Astrocyte of the spinal cord (primary cell): Measurements from ENCODE around the gene RGS6.

Experiments
- DNase-seq: peaks from one replicate; pipeline ENCODE4 v3.0.0; 2011; ENCODE audit warnings: low read depth, low spot score
- H3K4me3 ChIP-seq: 2 replicates; pipeline ENCODE4 v1.5.1; 2011; ENCODE audit warnings: low read depth, mild to moderate bottlenecking, low read length, moderate library complexity
- in situ Hi-C: cut with HindIII; loops from 2 replicates; pipeline ENCODE4 v1.10.0; 2017; ENCODE audit warnings: low sequenced_read_pairs
- TF ChIP-seq, protein P1 (sequence below): IDR thresholded peaks from 2 replicates; pipeline ENCODE4 v1.5.1; 2012; ENCODE audit warnings: low read depth, mild to moderate bottlenecking, low read length, inconsistent platforms

The RGS6 gene

DNA sequence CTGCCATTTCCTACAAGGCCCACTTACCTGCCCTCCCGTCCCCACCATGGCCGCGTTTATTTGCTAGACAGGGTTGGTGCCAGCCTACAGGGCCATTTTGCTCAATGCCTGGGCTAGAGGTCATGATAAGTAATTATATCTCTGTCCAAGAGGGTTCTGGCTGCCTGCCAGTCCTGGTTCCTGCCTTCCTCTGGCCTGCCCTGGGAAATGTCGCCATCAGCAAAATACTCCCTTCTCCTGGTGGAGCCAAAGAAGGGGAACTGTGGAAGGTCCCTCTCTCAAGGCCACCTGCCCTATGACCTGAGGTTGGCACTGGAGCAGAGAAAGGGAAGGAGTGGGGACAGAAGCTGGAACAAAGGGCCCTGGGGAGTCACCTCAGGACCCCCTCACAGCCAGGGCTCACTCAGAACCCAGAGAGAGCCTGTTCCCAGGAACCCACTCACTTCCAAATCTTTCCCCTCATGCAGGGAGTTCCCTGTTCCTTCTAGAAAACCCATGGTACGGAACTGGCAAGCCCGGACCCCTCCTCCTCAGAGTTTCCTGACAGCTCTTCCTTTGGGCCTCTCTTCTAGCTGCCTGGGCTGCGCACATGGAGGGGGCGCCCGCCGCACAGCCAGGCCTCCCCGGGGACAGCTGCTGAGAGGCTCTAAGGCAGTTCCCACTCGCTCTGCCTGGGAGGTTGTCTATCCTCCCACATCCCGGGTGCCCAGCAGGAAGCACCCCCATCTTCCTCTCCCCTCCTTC is 681.2 kb downstream of the RGS6 start:
- in situ Hi-C loops = no loop called here
- TF ChIP-seq, protein P1, sequence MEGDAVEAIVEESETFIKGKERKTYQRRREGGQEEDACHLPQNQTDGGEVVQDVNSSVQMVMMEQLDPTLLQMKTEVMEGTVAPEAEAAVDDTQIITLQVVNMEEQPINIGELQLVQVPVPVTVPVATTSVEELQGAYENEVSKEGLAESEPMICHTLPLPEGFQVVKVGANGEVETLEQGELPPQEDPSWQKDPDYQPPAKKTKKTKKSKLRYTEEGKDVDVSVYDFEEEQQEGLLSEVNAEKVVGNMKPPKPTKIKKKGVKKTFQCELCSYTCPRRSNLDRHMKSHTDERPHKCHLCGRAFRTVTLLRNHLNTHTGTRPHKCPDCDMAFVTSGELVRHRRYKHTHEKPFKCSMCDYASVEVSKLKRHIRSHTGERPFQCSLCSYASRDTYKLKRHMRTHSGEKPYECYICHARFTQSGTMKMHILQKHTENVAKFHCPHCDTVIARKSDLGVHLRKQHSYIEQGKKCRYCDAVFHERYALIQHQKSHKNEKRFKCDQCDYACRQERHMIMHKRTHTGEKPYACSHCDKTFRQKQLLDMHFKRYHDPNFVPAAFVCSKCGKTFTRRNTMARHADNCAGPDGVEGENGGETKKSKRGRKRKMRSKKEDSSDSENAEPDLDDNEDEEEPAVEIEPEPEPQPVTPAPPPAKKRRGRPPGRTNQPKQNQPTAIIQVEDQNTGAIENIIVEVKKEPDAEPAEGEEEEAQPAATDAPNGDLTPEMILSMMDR = no peak
- DNase-seq = no peak
- H3K4me3 ChIP-seq = no peak overlapping the region

DNA sequence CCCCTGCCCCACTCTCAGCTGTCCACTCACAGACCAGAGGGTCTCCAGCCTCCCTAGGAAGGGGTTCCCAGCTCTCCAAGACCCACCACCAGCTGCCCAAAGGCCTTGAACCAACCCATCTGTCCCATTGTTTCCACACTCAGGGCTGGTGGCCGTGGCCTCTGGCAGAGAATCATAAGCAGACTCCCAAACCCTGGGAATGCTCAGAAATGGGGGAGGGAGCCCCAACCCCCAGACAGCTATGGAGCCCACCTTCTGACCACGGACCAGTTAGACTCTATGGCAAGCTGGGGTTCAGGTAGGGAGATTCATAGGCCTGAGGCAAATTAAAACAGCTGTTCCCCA is 681.7 kb downstream of the RGS6 start:
- in situ Hi-C loops = no loop called here
- TF ChIP-seq, protein P1 = no peak
- H3K4me3 ChIP-seq = no peak overlapping the region

DNA sequence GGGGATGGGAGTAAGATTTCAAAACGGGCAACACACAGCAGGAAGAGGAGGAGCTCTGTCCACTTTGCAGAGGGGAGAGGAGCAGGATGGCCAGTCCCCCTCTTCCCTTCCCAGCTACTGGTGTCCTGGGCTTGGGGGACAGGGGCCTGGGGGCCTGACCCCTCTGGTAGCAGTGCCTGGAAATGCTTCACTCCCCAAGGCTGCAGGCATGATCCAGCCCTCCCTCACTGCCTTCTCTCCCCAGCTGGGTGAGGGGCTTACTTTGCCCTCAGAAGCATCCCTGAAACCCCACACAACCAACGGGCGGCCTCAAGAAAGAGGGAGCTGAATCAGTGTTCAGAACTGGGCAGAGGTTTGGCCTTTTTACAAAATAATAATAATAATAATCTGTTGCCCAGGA is 682.1 kb downstream of the RGS6 start:
- TF ChIP-seq, protein P1 = no peak
- in situ Hi-C loops = no loop called here
- H3K4me3 ChIP-seq = no peak overlapping the region
- no peak for DNase-seq

More for the DNA sequence above, 681.7 kb downstream of the RGS6 start:
- no peak for DNase-seq

DNA sequence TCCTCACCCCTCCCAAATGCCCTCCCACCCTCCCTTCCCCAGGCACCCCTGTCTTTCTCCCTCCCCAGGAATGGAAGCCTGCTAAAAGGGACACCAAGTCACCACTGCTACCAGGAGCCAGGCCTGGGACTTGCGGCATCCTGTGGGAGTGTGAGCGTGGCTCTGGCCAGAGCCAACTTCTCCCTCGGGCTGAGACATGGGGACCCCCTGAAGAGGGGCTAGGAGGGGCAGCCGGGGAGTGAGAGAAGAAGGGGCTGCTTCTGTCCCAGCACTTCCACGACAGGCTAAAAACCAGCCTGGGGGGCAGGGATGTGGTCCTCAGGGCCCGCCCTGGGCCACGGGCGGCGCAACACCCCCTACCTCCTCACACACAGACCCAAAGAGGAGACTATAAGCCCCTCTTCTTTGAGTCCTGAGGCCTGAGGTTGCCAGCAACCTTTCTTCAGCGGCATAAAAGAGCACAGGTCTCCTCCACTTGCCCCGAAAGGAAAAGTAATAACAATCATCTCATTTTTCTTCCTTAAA is 682.7 kb downstream of the RGS6 start:
- DNase-seq = no peak
- TF ChIP-seq, protein P1 = no peak
- H3K4me3 ChIP-seq = no peak overlapping the region
- in situ Hi-C loops = no loop called here

DNA sequence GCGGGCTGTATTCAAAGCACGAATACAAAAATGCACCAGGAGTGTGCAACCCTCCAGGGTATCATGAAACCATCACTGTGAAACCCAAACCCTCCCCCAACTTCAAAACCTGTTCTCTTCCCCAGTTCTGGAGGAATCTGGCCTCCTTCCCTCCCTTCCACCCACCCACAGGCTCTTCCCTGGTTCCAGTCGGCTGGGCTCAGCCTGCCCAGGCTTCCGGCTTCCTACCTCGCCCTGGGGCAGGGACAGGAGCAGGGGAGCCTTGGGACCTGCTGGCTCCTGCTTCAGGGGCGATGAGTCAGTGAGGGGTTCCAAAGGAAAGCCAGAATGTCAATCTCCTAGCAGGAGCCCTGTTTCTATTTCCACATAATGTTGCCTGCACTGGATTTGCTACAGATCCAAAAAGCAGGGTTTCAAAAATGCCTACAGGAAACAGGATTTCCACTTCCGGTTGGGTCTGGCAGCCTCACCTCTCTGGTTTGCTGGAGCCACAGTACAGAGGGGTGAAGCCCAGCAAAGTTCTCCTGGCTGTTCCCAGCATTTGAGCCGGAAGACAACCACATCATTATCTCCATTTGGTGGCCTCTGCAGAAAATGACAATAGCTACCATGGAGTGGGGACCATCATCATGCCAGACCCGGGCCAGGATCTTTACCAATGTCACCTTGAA is 683.4 kb downstream of the RGS6 start:
- no peak for DNase-seq
- in situ Hi-C loops = no loop called here
- H3K4me3 ChIP-seq = no peak overlapping the region
- TF ChIP-seq, protein P1 = no peak
